HL-60 (cell line): ENCODE measurements around the gene SMC4.

Experiments used
- DNase-seq, 2 experiments: peaks; one replicate each; pipeline ENCODE4 v3.0.0-alpha.2; 2010 to 2020; ENCODE audit warnings: low read depth in 1 of 2, low spot score in 1 of 2
- H3K27ac ChIP-seq: fragments of 250-450 bp; sonication (Bioruptor Pico); replicated peaks from 2 replicates; pipeline ENCODE4 v1.5.1; 2020; ENCODE audit warnings: mild to moderate bottlenecking, moderate library complexity
- H3K27me3 ChIP-seq: fragments of 250-450 bp; sonication (Bioruptor Pico); 2 replicates; pipeline ENCODE4 v1.5.1; 2021; ENCODE audit warnings: mild to moderate bottlenecking, moderate library complexity; ENCODE audit not compliant: insufficient read depth, poor library complexity, severe bottlenecking
- H3K4me3 ChIP-seq: replicated peaks from 2 replicates; pipeline ENCODE4 v1.5.1; 2011; ENCODE audit warnings: mild to moderate bottlenecking, control low read depth, low read length; ENCODE audit not compliant: insufficient read depth
- GABPA ChIP-seq: IDR thresholded peaks from 2 replicates; pipeline ENCODE4 v1.6.1; 2012; ENCODE audit warnings: low read depth
- POLR2AphosphoS5 ChIP-seq: IDR thresholded peaks from 2 replicates; pipeline ENCODE4 v1.6.1; 2012; ENCODE audit warnings: low read depth
- REST ChIP-seq: IDR thresholded peaks from 2 replicates; pipeline ENCODE4 v1.6.1; 2012; ENCODE audit warnings: low read depth; ENCODE audit not compliant: insufficient replicate concordance
- SPI1 ChIP-seq: IDR thresholded peaks from 2 replicates; pipeline ENCODE4 v1.6.1; 2012; ENCODE audit warnings: low read depth, mild to moderate bottlenecking, borderline replicate concordance
- microRNA-seq: library from miRNA; unstranded; fragments of <30 nt; microRNA quantifications from one replicate; pipeline ENCODE4, GENCODE V29; 2018
- TF ChIP-seq, protein P1 (sequence below): IDR thresholded peaks from one replicate; pipeline ENCODE4 v1.5.1; 2011; ENCODE audit warnings: low read length, control low read depth, inconsistent platforms; ENCODE audit not compliant: insufficient read depth

SMC4 gene

GRCh38 chr3:160481856-160482255, 82.4 kb downstream of the SMC4 start:
- Histone ChIP-seq H3K4me3 (no peak overlapping the region), H3K27me3 (no peaks in the 10 kb centered on the region), H3K27ac (no peak overlapping the region)
- no peak for TF ChIP-seq GABPA
- TF ChIP-seq REST, result no peak
- TF ChIP-seq SPI1, result no peak
- TF ChIP-seq POLR2AphosphoS5, result no peak
- TF ChIP-seq, protein P1, sequence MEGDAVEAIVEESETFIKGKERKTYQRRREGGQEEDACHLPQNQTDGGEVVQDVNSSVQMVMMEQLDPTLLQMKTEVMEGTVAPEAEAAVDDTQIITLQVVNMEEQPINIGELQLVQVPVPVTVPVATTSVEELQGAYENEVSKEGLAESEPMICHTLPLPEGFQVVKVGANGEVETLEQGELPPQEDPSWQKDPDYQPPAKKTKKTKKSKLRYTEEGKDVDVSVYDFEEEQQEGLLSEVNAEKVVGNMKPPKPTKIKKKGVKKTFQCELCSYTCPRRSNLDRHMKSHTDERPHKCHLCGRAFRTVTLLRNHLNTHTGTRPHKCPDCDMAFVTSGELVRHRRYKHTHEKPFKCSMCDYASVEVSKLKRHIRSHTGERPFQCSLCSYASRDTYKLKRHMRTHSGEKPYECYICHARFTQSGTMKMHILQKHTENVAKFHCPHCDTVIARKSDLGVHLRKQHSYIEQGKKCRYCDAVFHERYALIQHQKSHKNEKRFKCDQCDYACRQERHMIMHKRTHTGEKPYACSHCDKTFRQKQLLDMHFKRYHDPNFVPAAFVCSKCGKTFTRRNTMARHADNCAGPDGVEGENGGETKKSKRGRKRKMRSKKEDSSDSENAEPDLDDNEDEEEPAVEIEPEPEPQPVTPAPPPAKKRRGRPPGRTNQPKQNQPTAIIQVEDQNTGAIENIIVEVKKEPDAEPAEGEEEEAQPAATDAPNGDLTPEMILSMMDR, result no peak
- DNase-seq, result no peak

DNA sequence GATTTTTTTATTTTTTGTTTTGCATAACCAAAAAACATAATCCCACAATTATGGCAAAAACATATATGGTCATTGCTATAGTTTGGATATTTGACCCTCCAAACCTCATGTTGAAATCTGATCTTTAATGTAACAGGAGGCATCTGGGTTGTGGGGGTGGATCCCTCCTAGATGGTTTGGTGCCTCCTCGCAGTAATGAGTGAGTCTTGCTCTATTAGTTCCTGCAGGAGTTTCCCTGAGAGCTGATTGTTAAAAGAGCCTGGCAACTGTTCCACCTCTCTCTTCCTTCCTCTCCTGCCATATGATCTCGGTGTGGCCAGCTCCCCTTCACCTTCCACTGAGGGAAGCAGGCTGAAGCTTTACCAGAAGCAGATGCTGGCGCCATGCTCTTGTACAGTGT, 83.3 kb downstream of the SMC4 start:
- no peak overlapping the region for H3K4me3 ChIP-seq
- no peak overlapping the region for H3K27ac ChIP-seq
- DNase-seq, result no peak
- no peak for TF ChIP-seq POLR2AphosphoS5
- TF ChIP-seq, protein P1, result no peak
- no peak for TF ChIP-seq SPI1
- TF ChIP-seq GABPA, result no peak
- TF ChIP-seq REST, result no peak
- H3K27me3 ChIP-seq, result no peaks in the 10 kb centered on the region

Small RNA genes within 50 kb of the gene (microRNA-seq; reads per million reads assigned to microRNA genes)
- gene MIR15B (3,554 reads per million, percentile 94 among the genes with 10 or more reads in this experiment), gene MIR16-2 (1,821 reads per million, percentile 91 among the genes with 10 or more reads in this experiment)
